GM19395 (cell line): ENCODE data around the gene EIF4B.
"Not testable (repeated sequence)": the region's sequence is repeated elsewhere in the genome, so short reads cannot be mapped to it uniquely, and the experiment has no call there.

Source experiments
- ATAC-seq: cut with Tn5 transposase; IDR thresholded peaks from one replicate; pipeline ENCODE4 v1.9.1; 2021; ENCODE audit warnings: mild to moderate bottlenecking, moderate library complexity; ENCODE audit not compliant: unreplicated experiment

Gene EIF4B

GRCh38 chr12:52992699-52993557, 13.3 kb upstream of the EIF4B start:
- ATAC-seq, result no peak

- no peak for ATAC-seq
Measured at GRCh38 chr12:52993558-52993869, 12.7 kb upstream of the EIF4B start.

- ATAC-seq, result no peak
Measured at GRCh38 chr12:53004178-53004577, 2.1 kb upstream of the EIF4B start.

- no peak for ATAC-seq
Measured at GRCh38 chr12:53004582-53004981, 1.7 kb upstream of the EIF4B start.

- peak; percentile 0 for ATAC-seq
Measured at GRCh38 chr12:53005215-53005985, 856 bp upstream of the EIF4B start.

- no peak for ATAC-seq
Measured at GRCh38 chr12:53006810-53007309, 604 bp downstream of the EIF4B start.

- no peak for ATAC-seq
Measured at GRCh38 chr12:53007343-53007742, 1.1 kb downstream of the EIF4B start.

- ATAC-seq, result not testable (repeated sequence)
Measured at GRCh38 chr12:53008760-53009159, 2.5 kb downstream of the EIF4B start.

GRCh38 chr12:53010955-53011354, 4.7 kb downstream of the EIF4B start:
- ATAC-seq, result no peak

GRCh38 chr12:53011889-53012288, 5.6 kb downstream of the EIF4B start:
- ATAC-seq, result no peak

- ATAC-seq, result no peak
Measured at GRCh38 chr12:53012928-53013327, 6.7 kb downstream of the EIF4B start.

GRCh38 chr12:53014709-53015108, 8.5 kb downstream of the EIF4B start:
- ATAC-seq, result no peak

GRCh38 chr12:53025250-53025649, 19.0 kb downstream of the EIF4B start:
- no peak for ATAC-seq

GRCh38 chr12:53027014-53027413, 20.8 kb downstream of the EIF4B start:
- not testable (repeated sequence) for ATAC-seq

GRCh38 chr12:53031616-53032015, 25.4 kb downstream of the EIF4B start:
- no peak for ATAC-seq

GRCh38 chr12:53033832-53034231, 27.6 kb downstream of the EIF4B start:
- not testable (repeated sequence) for ATAC-seq

- ATAC-seq, result no peak
Measured at GRCh38 chr12:53034459-53034858, 28.2 kb downstream of the EIF4B start.

- ATAC-seq, result no peak
Measured at GRCh38 chr12:53036802-53037201, 30.5 kb downstream of the EIF4B start.

- ATAC-seq, result no peak
Measured at GRCh38 chr12:53039851-53040250, 33.6 kb downstream of the EIF4B start.

- ATAC-seq, result no peak
Measured at GRCh38 chr12:53042607-53043454, 36.6 kb downstream of the EIF4B start.

- no peak for ATAC-seq
Measured at GRCh38 chr12:53044052-53044581, 37.9 kb downstream of the EIF4B start.
